ENCODE results near the gene IQSEC1.

The IQSEC1 gene

GRCh38 chr3:12954891-12955650 lies 118.2 kb downstream of the IQSEC1 start:
- no peak for DNase-seq (ENCODE audit: low read depth in 2 of 2)

- DNase-seq (ENCODE audit: low read depth in 2 of 2), result no peak
Measured at GRCh38 chr3:12954180-12954579, 119.0 kb downstream of the IQSEC1 start.

GRCh38 chr3:12953201-12953995 lies 119.8 kb downstream of the IQSEC1 start:
- no peak for DNase-seq (ENCODE audit: low read depth in 2 of 2)

- no peak for DNase-seq (ENCODE audit: low read depth in 2 of 2)
Measured at GRCh38 chr3:12952343-12953200, 120.7 kb downstream of the IQSEC1 start.

GRCh38 chr3:12948891-12949711 lies 124.1 kb downstream of the IQSEC1 start:
- DNase-seq (ENCODE audit: low read depth in 2 of 2), result no peak

- no peak for DNase-seq (ENCODE audit: low read depth in 2 of 2)
Measured at GRCh38 chr3:12948371-12948770, 124.9 kb downstream of the IQSEC1 start.

GRCh38 chr3:12947504-12948369 lies 125.5 kb downstream of the IQSEC1 start:
- no peak for DNase-seq (ENCODE audit: low read depth in 2 of 2)

GRCh38 chr3:12946649-12947316 lies 126.4 kb downstream of the IQSEC1 start:
- DNase-seq (ENCODE audit: low read depth in 2 of 2), result no peak

- no peak for DNase-seq (ENCODE audit: low read depth in 2 of 2)
Measured at GRCh38 chr3:12946251-12946648, 127.0 kb downstream of the IQSEC1 start.

GRCh38 chr3:12944849-12945248 lies 128.4 kb downstream of the IQSEC1 start:
- no peak for DNase-seq (ENCODE audit: low read depth in 2 of 2)

GRCh38 chr3:12944413-12944812 lies 128.8 kb downstream of the IQSEC1 start:
- DNase-seq (ENCODE audit: low read depth in 2 of 2), result no peak

- DNase-seq (ENCODE audit: low read depth in 2 of 2), result no peak
Measured at GRCh38 chr3:12943124-12944021, 129.9 kb downstream of the IQSEC1 start.

GRCh38 chr3:12941495-12942023 lies 131.7 kb downstream of the IQSEC1 start:
- no peak for DNase-seq (ENCODE audit: low read depth in 2 of 2)

GRCh38 chr3:12940854-12941253 lies 132.4 kb downstream of the IQSEC1 start:
- DNase-seq (ENCODE audit: low read depth in 2 of 2), result no peak

- DNase-seq (ENCODE audit: low read depth in 2 of 2), result no peak
Measured at GRCh38 chr3:12939137-12939536, 134.1 kb downstream of the IQSEC1 start.

- no peak for DNase-seq (ENCODE audit: low read depth in 2 of 2)
Measured at GRCh38 chr3:12938258-12938711, 134.9 kb downstream of the IQSEC1 start.

GRCh38 chr3:12935861-12936830 lies 137.1 kb downstream of the IQSEC1 start:
- no peak for DNase-seq (ENCODE audit: low read depth in 2 of 2)

Measured in stimulated activated CD4-positive, alpha-beta T cell treated with anti-CD3 and anti-CD28 coated beads, Interleukin-1b, Interleukin-23, amount 100 ng/mL, for 1 hour (primary cell).